ENCODE data around the gene UNC13A.

UNC13A gene

GRCh38 chr19:17625980-17626379 is 62.2 kb downstream of the UNC13A start:
- no peak for DNase-seq (ENCODE audit: low spot score)

GRCh38 chr19:17625043-17625442 is 63.1 kb downstream of the UNC13A start:
- no peak for DNase-seq (ENCODE audit: low spot score)

- DNase-seq (ENCODE audit: low spot score): no peak
Observed at GRCh38 chr19:17624314-17624991, 63.7 kb downstream of the UNC13A start.

- no peak for DNase-seq (ENCODE audit: low spot score)
Observed at GRCh38 chr19:17623224-17623935, 64.8 kb downstream of the UNC13A start.

GRCh38 chr19:17620696-17621095 is 67.5 kb downstream of the UNC13A start:
- DNase-seq (ENCODE audit: low spot score): no peak

GRCh38 chr19:17618936-17619335 is 69.2 kb downstream of the UNC13A start:
- DNase-seq (ENCODE audit: low spot score): no peak

- no peak for DNase-seq (ENCODE audit: low spot score)
Observed at GRCh38 chr19:17618281-17618903, 69.8 kb downstream of the UNC13A start.

- DNase-seq (ENCODE audit: low spot score): no peak
Observed at GRCh38 chr19:17617807-17618192, 70.4 kb downstream of the UNC13A start.

- peak; percentile 58 for DNase-seq (ENCODE audit: low spot score)
Observed at GRCh38 chr19:17616961-17617806, 71.0 kb downstream of the UNC13A start.

GRCh38 chr19:17616686-17616960 is 71.5 kb downstream of the UNC13A start:
- DNase-seq (ENCODE audit: low spot score): no peak

GRCh38 chr19:17615889-17616685 is 72.1 kb downstream of the UNC13A start:
- no peak for DNase-seq (ENCODE audit: low spot score)

- no peak for DNase-seq (ENCODE audit: low spot score)
Observed at GRCh38 chr19:17614476-17614875, 73.7 kb downstream of the UNC13A start.

- DNase-seq (ENCODE audit: low spot score): no peak
Observed at GRCh38 chr19:17611462-17612244, 76.5 kb downstream of the UNC13A start.

- peak; percentile 58 for DNase-seq (ENCODE audit: low spot score)
Observed at GRCh38 chr19:17610384-17610783, 77.8 kb downstream of the UNC13A start.

GRCh38 chr19:17607936-17608335 is 80.2 kb downstream of the UNC13A start:
- DNase-seq (ENCODE audit: low spot score): no peak

- DNase-seq (ENCODE audit: low spot score): no peak
Observed at GRCh38 chr19:17606590-17607185, 81.5 kb downstream of the UNC13A start.

- DNase-seq (ENCODE audit: low spot score): peak; percentile 73
Observed at GRCh38 chr19:17605761-17606589, 82.2 kb downstream of the UNC13A start.

- no peak for DNase-seq (ENCODE audit: low spot score)
Observed at GRCh38 chr19:17605117-17605516, 83.0 kb downstream of the UNC13A start.

GRCh38 chr19:17604372-17605025 is 83.7 kb downstream of the UNC13A start:
- no peak for DNase-seq (ENCODE audit: low spot score)

Data from HuH-7 (cell line).